ENCODE results near the gene PRDM16. TPM values are rescaled to one million over a fixed set of nuclear protein-coding genes. Genes with fewer than 3 reads are reported as not detected.

The PRDM16 gene
- total RNA-seq, 1 experiment from 2014 or later: 0.04 TPM

- no TSS peak for BruUV-seq (replicated peaks)
Observed at GRCh38 chr1:3290438-3290837, 221.4 kb downstream of the PRDM16 start.

GRCh38 chr1:3290915-3291314, 221.9 kb downstream of the PRDM16 start:
- ATAC-seq (no peak), DNase-seq (no peak)
- ChIA-PET POLR2A (ENCODE audit: unreplicated experiment) (no interaction called here), CTCF (no interaction called here)
- intact Hi-C loops (cut with micrococcal nuclease): no loop called here
- no TSS peak for BruUV-seq (replicated peaks)
- peaks cover 97% of the 10 kb centered on the region for H3K27me3 ChIP-seq (ENCODE audit: low read length)
- no peaks in the 10 kb centered on the region for H4K20me1 ChIP-seq (ENCODE audit: low read length)
- H3K9me3 ChIP-seq (ENCODE audit: low read length): no peaks in the 10 kb centered on the region
- H2AFZ ChIP-seq (ENCODE audit: low read length): no peak overlapping the region
- no peaks in the 10 kb centered on the region for H3K36me3 ChIP-seq (ENCODE audit: low read depth, low read length)
- H3F3A ChIP-seq (ENCODE audit: low read length, unreplicated experiment): no peaks in the 10 kb centered on the region
- no peak overlapping the region for H3K4me3 ChIP-seq (ENCODE audit: low read length)
- TF ChIP-seq EZH2phosphoT487 (IDR thresholded peaks at IDR 0.05; ENCODE audit: borderline replicate concordance, low read length) (no peak), CTCF (conservative IDR thresholded peaks at IDR 0.05; ENCODE audit: low read depth, low read length) (no peak), EZH2 (IDR thresholded peaks at IDR 0.05; ENCODE audit: low read length, unreplicated experiment) (no peak)
- no peak overlapping the region for H3K4me2 ChIP-seq (ENCODE audit: low read length)
- no peak overlapping the region for H3K9ac ChIP-seq (ENCODE audit: low read length)
- H3K27ac ChIP-seq (ENCODE audit: low read length): no peak overlapping the region
- peaks cover 7% of the 10 kb centered on the region; the same call in 1 of the 2 replicates for H3K4me1 ChIP-seq (ENCODE audit: insufficient read depth, low read length)
- no peaks in the 10 kb centered on the region for H3K9me2 ChIP-seq (replicated peaks; ENCODE audit: low read length)
- H3K79me2 ChIP-seq (ENCODE audit: low read length): no peaks in the 10 kb centered on the region

More at GRCh38 chr1:3290438-3290837, 221.4 kb downstream of the PRDM16 start:
- no peak overlapping the region for H3K9ac ChIP-seq (ENCODE audit: low read length)
- ChIA-PET POLR2A (ENCODE audit: unreplicated experiment) (no interaction called here), CTCF (no interaction called here)
- H3F3A ChIP-seq (ENCODE audit: low read length, unreplicated experiment): no peaks in the 10 kb centered on the region
- no peak overlapping the region for H3K27ac ChIP-seq (ENCODE audit: low read length)
- intact Hi-C loops (cut with micrococcal nuclease): no loop called here
- no peak overlapping the region for H3K4me3 ChIP-seq (ENCODE audit: low read length)
- no peaks in the 10 kb centered on the region for H4K20me1 ChIP-seq (ENCODE audit: low read length)
- ATAC-seq (no peak), DNase-seq (no peak)
- H3K9me3 ChIP-seq (ENCODE audit: low read length): no peaks in the 10 kb centered on the region
- no peak for TF ChIP-seq EZH2 (IDR thresholded peaks at IDR 0.05; ENCODE audit: low read length, unreplicated experiment)
- TF ChIP-seq CTCF (conservative IDR thresholded peaks at IDR 0.05; ENCODE audit: low read depth, low read length): no peak
- no peak for TF ChIP-seq EZH2phosphoT487 (IDR thresholded peaks at IDR 0.05; ENCODE audit: borderline replicate concordance, low read length)
- H3K4me1 ChIP-seq (ENCODE audit: insufficient read depth, low read length): peaks cover 7% of the 10 kb centered on the region; the same call in 1 of the 2 replicates
- H3K4me2 ChIP-seq (ENCODE audit: low read length): no peak overlapping the region
- no peaks in the 10 kb centered on the region for H3K9me2 ChIP-seq (replicated peaks; ENCODE audit: low read length)
- H2AFZ ChIP-seq (ENCODE audit: low read length): no peak overlapping the region
- H3K27me3 ChIP-seq (ENCODE audit: low read length): peaks cover 97% of the 10 kb centered on the region
- no peaks in the 10 kb centered on the region for H3K36me3 ChIP-seq (ENCODE audit: low read depth, low read length)
- no peaks in the 10 kb centered on the region for H3K79me2 ChIP-seq (ENCODE audit: low read length)

- Histone ChIP-seq H3K9ac (ENCODE audit: low read length) (no peak overlapping the region), H3K4me2 (ENCODE audit: low read length) (no peak overlapping the region), H4K20me1 (ENCODE audit: low read length) (no peaks in the 10 kb centered on the region), H3F3A (ENCODE audit: low read length, unreplicated experiment) (no peaks in the 10 kb centered on the region), H3K27ac (ENCODE audit: low read length) (no peak overlapping the region), H3K4me3 (ENCODE audit: low read length) (no peak overlapping the region), H3K79me2 (ENCODE audit: low read length) (no peaks in the 10 kb centered on the region), H3K9me2 (replicated peaks; ENCODE audit: low read length) (no peaks in the 10 kb centered on the region), H3K27me3 (ENCODE audit: low read length) (peaks cover 97% of the 10 kb centered on the region), H3K36me3 (ENCODE audit: low read depth, low read length) (no peaks in the 10 kb centered on the region), H2AFZ (ENCODE audit: low read length) (no peak overlapping the region), H3K9me3 (ENCODE audit: low read length) (no peaks in the 10 kb centered on the region), H3K4me1 (ENCODE audit: insufficient read depth, low read length) (peaks cover 7% of the 10 kb centered on the region; the same call in 1 of the 2 replicates)
- ATAC-seq: no peak
- ChIA-PET POLR2A (ENCODE audit: unreplicated experiment) (no interaction called here), CTCF (no interaction called here)
- no peak for TF ChIP-seq EZH2 (IDR thresholded peaks at IDR 0.05; ENCODE audit: low read length, unreplicated experiment)
- TF ChIP-seq CTCF (conservative IDR thresholded peaks at IDR 0.05; ENCODE audit: low read depth, low read length): no peak
- intact Hi-C loops (cut with micrococcal nuclease): no loop called here
- DNase-seq: no peak
- no TSS peak for BruUV-seq (replicated peaks)
Observed at GRCh38 chr1:3292051-3292722, 223.2 kb downstream of the PRDM16 start.
